Endothelial cell of umbilical vein (primary cell): ENCODE data around the gene NUDT3.

Experiments used
- CTCF ChIP-seq, 2 donors: IDR thresholded peaks; 1 replicate in 1 of 2; 2 replicates in 1 of 2; pipeline ENCODE4 v1.5.1; 2011; ENCODE audit warnings: low read length in 2 of 2, mild to moderate bottlenecking in 2 of 2, moderate library complexity in 2 of 2, control low read depth in 1 of 2, inconsistent platforms in 1 of 2, low read depth in 1 of 2; ENCODE audit not compliant: insufficient read depth in 1 of 2; ENCODE audit errors: extremely low read depth in 1 of 2
- EZH2 ChIP-seq: IDR thresholded peaks from 2 replicates; pipeline ENCODE4 v1.6.1; 2012; ENCODE audit warnings: borderline replicate concordance, low read depth, mild to moderate bottlenecking, moderate library complexity, low read length, inconsistent platforms; ENCODE audit not compliant: severe bottlenecking
- FOS ChIP-seq: IDR thresholded peaks from 2 replicates; pipeline ENCODE4 v1.6.1; 2011; ENCODE audit warnings: mild to moderate bottlenecking, low read length, moderate library complexity, borderline replicate concordance; ENCODE audit not compliant: insufficient read depth
- JUN ChIP-seq: IDR thresholded peaks from 2 replicates; pipeline ENCODE4 v1.6.1; 2011; ENCODE audit warnings: borderline replicate concordance, low read depth; ENCODE audit not compliant: insufficient read length, insufficient read depth
- MAX ChIP-seq: IDR thresholded peaks from 2 replicates; pipeline ENCODE4 v1.6.1; 2011; ENCODE audit not compliant: insufficient read depth, insufficient read length
- MYC ChIP-seq: IDR thresholded peaks from one replicate; pipeline ENCODE4 v1.6.1; 2011; ENCODE audit warnings: mild to moderate bottlenecking, low read depth, low read length
- POLR2A ChIP-seq: IDR thresholded peaks from 2 replicates; pipeline ENCODE4 v1.6.1; 2012; ENCODE audit warnings: low read depth, mild to moderate bottlenecking, control low read depth, low read length
- POLR2AphosphoS5 ChIP-seq: IDR thresholded peaks from 2 replicates; pipeline ENCODE4 v1.6.1; 2012; ENCODE audit warnings: low read depth, mild to moderate bottlenecking, control low read depth, low read length, moderate library complexity; ENCODE audit not compliant: insufficient read depth

DNA sequence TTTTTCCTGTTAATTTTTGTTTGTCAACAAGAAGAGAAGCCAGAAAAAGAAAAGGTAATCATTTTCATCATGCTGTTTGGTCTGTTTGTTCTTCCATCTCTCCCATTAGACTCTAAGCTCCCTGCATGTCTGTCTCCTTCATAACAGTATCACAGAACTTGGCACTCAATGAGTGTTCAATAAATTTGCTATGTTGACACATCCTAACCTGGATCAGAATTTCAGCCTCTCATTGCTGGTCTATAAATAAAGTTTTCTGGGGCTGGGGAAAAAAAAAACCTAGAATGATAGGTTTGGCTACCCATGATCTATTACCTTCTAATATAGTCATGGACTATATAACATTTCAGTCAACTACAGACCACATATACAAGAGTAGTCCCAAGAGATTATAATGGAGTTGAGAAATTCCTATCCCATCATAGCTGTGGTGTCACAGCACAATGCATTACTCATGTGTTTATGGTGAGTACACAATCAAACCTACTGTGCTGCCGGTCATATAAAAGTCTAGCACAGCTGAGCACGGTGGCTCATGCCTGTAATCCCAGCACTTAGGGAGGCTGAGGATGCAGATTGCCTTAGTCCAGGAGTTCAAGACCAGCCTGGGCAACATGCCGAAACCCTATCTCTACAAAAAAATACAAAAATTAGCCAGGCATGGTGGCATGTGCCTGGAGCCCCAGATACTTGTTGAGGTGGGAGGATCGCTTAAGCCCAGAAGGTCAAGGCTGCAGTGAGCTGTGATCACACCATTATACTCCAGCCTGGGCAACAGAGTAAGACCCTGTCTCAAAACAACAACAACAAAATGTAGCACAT, 5.9 kb downstream of the NUDT3 start:
- TF ChIP-seq CTCF (IDR thresholded peaks at IDR 0.05; ENCODE audit: extremely low read depth in 1 of 2, insufficient read depth in 1 of 2, low read depth in 1 of 2, low read length in 2 of 2) (no peak), MYC (no peak), JUN (no peak), EZH2 (no peak), POLR2AphosphoS5 (no peak), POLR2A (no peak), MAX (no peak), FOS (no peak)
